Measurements from ENCODE around the gene CBX8. TPM values are rescaled to one million over a fixed set of nuclear protein-coding genes. Genes with fewer than 3 reads are reported as not detected.

Gene CBX8
- total and polyA plus RNA-seq, 2 of the 13 experiments (the other 11 are each of a cell fraction or from before 2014, with no cell fraction given) = 0.34 to 12.6 TPM

DNA sequence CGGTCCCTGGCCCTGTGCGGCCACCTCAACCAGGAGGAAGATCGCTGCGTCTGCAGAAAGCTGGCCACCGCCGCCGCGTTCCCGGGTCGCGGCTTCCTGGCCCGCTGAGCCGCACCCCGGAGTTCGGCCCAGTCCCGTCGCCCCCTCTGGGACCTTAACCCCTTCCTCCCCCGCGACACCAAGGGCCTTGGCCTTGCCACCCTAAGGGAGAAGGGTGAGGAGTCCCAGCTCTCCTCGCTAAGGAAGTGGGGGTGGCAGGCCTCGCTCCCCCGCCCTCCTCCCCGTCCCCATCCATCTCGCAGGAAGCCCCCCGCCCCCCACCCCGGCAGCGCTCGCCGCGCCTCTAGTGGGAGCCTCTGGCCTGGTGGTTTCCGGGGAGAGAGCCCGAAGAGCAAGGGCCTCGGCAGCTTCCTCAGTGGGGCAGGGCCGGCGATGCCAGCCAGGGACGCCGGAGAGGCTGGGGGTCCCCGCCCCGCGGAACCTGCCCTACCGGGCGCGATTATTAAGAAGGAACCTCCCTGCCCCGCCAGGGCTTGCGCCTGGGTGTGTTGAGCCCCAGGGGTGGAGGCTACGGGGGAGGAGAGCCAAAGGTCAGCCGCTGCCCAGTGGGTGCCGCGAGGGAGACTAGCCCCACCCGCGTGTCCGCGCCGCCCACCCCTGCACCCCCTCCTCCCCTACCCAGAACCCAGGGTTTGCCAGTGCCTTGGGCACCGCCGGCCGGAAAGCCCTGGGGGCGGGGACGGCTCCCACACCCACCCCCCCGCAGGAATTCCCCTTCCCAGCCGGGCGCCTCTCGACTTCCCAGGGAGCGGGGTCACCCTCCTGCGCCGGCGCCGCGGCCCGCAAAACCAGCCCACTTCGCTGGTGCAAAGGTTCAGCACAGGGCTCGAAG lies 35.6 kb upstream of the CBX8 start (continued):
- TF ChIP-seq, protein P1, sequence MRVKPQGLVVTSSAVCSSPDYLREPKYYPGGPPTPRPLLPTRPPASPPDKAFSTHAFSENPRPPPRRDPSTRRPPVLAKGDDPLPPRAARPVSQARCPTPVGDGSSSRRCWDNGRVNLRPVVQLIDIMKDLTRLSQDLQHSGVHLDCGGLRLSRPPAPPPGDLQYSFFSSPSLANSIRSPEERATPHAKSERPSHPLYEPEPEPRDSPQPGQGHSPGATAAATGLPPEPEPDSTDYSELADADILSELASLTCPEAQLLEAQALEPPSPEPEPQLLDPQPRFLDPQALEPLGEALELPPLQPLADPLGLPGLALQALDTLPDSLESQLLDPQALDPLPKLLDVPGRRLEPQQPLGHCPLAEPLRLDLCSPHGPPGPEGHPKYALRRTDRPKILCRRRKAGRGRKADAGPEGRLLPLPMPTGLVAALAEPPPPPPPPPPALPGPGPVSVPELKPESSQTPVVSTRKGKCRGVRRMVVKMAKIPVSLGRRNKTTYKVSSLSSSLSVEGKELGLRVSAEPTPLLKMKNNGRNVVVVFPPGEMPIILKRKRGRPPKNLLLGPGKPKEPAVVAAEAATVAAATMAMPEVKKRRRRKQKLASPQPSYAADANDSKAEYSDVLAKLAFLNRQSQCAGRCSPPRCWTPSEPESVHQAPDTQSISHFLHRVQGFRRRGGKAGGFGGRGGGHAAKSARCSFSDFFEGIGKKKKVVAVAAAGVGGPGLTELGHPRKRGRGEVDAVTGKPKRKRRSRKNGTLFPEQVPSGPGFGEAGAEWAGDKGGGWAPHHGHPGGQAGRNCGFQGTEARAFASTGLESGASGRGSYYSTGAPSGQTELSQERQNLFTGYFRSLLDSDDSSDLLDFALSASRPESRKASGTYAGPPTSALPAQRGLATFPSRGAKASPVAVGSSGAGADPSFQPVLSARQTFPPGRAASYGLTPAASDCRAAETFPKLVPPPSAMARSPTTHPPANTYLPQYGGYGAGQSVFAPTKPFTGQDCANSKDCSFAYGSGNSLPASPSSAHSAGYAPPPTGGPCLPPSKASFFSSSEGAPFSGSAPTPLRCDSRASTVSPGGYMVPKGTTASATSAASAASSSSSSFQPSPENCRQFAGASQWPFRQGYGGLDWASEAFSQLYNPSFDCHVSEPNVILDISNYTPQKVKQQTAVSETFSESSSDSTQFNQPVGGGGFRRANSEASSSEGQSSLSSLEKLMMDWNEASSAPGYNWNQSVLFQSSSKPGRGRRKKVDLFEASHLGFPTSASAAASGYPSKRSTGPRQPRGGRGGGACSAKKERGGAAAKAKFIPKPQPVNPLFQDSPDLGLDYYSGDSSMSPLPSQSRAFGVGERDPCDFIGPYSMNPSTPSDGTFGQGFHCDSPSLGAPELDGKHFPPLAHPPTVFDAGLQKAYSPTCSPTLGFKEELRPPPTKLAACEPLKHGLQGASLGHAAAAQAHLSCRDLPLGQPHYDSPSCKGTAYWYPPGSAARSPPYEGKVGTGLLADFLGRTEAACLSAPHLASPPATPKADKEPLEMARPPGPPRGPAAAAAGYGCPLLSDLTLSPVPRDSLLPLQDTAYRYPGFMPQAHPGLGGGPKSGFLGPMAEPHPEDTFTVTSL (CRISPR knock-in tag; IDR thresholded peaks at IDR 0.05; ENCODE audit: borderline replicate concordance) = 0 out of 2 replicates have a peak, but pooled peaks have one; percentile 37
- TF ChIP-seq ZNF136 (CRISPR knock-in tag; IDR thresholded peaks at IDR 0.05; ENCODE audit: low read depth) (peak; percentile 72; the same call in 1 of the 2 replicates), MYNN (CRISPR knock-in tag; IDR thresholded peaks at IDR 0.05; ENCODE audit: low read depth) (no peak), GATA4 (IDR thresholded peaks at IDR 0.05; ENCODE audit: borderline replicate concordance, low read depth) (peak; percentile 57; the same call in 1 of the 2 replicates), ZNF713 (CRISPR knock-in tag; IDR thresholded peaks at IDR 0.05) (no peak), TCF7 (IDR thresholded peaks at IDR 0.05; ENCODE audit: low read depth) (no peak), MATR3 (CRISPR knock-in tag; IDR thresholded peaks at IDR 0.05) (no peak), EEA1 (CRISPR knock-in tag; IDR thresholded peaks at IDR 0.05; ENCODE audit: borderline replicate concordance) (no peak), ZNF431 (CRISPR knock-in tag; IDR thresholded peaks at IDR 0.05; ENCODE audit: borderline replicate concordance, low read depth) (0 out of 2 replicates have a peak, but pooled peaks have one; percentile 67)
- TF ChIP-seq, protein P2, sequence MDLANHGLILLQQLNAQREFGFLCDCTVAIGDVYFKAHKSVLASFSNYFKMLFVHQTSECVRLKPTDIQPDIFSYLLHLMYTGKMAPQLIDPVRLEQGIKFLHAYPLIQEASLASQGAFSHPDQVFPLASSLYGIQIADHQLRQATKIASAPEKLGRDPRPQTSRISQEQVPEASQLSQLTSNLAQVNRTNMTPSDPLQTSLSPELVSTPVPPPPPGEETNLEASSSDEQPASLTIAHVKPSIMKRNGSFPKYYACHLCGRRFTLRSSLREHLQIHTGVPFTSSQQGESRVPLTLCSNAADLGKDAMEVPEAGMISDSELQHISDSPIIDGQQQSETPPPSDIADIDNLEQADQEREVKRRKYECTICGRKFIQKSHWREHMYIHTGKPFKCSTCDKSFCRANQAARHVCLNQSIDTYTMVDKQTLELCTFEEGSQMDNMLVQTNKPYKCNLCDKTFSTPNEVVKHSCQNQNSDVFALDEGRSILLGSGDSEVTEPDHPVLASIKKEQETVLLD (CRISPR knock-in tag; IDR thresholded peaks at IDR 0.05; ENCODE audit: low read depth) = peak; percentile 24; the same call in 1 of the 2 replicates
- TF ChIP-seq, protein P3, sequence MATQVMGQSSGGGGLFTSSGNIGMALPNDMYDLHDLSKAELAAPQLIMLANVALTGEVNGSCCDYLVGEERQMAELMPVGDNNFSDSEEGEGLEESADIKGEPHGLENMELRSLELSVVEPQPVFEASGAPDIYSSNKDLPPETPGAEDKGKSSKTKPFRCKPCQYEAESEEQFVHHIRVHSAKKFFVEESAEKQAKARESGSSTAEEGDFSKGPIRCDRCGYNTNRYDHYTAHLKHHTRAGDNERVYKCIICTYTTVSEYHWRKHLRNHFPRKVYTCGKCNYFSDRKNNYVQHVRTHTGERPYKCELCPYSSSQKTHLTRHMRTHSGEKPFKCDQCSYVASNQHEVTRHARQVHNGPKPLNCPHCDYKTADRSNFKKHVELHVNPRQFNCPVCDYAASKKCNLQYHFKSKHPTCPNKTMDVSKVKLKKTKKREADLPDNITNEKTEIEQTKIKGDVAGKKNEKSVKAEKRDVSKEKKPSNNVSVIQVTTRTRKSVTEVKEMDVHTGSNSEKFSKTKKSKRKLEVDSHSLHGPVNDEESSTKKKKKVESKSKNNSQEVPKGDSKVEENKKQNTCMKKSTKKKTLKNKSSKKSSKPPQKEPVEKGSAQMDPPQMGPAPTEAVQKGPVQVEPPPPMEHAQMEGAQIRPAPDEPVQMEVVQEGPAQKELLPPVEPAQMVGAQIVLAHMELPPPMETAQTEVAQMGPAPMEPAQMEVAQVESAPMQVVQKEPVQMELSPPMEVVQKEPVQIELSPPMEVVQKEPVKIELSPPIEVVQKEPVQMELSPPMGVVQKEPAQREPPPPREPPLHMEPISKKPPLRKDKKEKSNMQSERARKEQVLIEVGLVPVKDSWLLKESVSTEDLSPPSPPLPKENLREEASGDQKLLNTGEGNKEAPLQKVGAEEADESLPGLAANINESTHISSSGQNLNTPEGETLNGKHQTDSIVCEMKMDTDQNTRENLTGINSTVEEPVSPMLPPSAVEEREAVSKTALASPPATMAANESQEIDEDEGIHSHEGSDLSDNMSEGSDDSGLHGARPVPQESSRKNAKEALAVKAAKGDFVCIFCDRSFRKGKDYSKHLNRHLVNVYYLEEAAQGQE (IDR thresholded peaks at IDR 0.05; ENCODE audit: borderline replicate concordance in 1 of 2, low read depth in 1 of 2, low read length in 2 of 2) = no peak

Measured in HepG2 (cell line).